Ectodermal cell (in vitro differentiated cells): ENCODE data around the gene VIL1. TPM values are rescaled to one million over a fixed set of nuclear protein-coding genes. Genes with fewer than 3 reads are reported as not detected.

Experiments
- H3K27ac ChIP-seq: 2 replicates; pipeline ENCODE4 v1.7.0; 2013; ENCODE audit warnings: mild to moderate bottlenecking, low read depth, low read length; ENCODE audit not compliant: insufficient read depth, poor library complexity, severe bottlenecking
- H3K27me3 ChIP-seq: 2 replicates; pipeline ENCODE4 v1.7.0; 2013; ENCODE audit warnings: mild to moderate bottlenecking, low read length; ENCODE audit not compliant: insufficient read depth, control insufficient read depth, poor library complexity, severe bottlenecking
- H3K36me3 ChIP-seq: one replicate; pipeline ENCODE4 v1.7.0; 2013; ENCODE audit warnings: low read length; ENCODE audit not compliant: control insufficient read depth, insufficient read depth
- H3K4me1 ChIP-seq: one replicate; pipeline ENCODE4 v1.7.0; 2013; ENCODE audit warnings: low read length; ENCODE audit not compliant: control insufficient read depth, insufficient read depth
- H3K4me3 ChIP-seq: 2 replicates; pipeline ENCODE4 v1.7.0; 2013; ENCODE audit warnings: low read depth, low read length, control low read depth; ENCODE audit not compliant: insufficient read depth
- H3K9me3 ChIP-seq: 2 replicates; pipeline ENCODE4 v1.7.0; 2013; ENCODE audit warnings: mild to moderate bottlenecking, low read length, moderate library complexity; ENCODE audit not compliant: control insufficient read depth
- WGBS, 2 experiments: methylation state at CpG; one replicate each; pipeline ENCODE4 v1.1.7; 2013; ENCODE audit warnings: missing lambda C conversion rate in 2 of 2; 5-methylcytosine and 5-hydroxymethylcytosine counted together
- polyA plus RNA-seq, 4 experiments: library from polyadenylated mRNA; stranded (reverse); fragments of 50-300 nt; gene quantifications; one replicate each; pipeline ENCODE4 v1.2.3, GENCODE V29; 2013

VIL1 gene
- polyA plus RNA-seq (2013, experiment 1 of 4), result 0.48 TPM
- 0.23 TPM for polyA plus RNA-seq (2013, experiment 2 of 4)
- polyA plus RNA-seq (2013, experiment 3 of 4), result 1.4 TPM
- polyA plus RNA-seq (2013, experiment 4 of 4), result 0.36 TPM

GRCh38 chr2:218418717-218419458 is at the start of gene VIL1:
TSS of gene VIL1 (plus strand) at chr2:218419123. CDS start at chr2:218423779, 4,656 bp downstream.
- Histone ChIP-seq H3K27me3 (no peaks in the 10 kb centered on the region), H3K9me3 (no peaks in the 10 kb centered on the region), H3K36me3 (no peaks in the 10 kb centered on the region), H3K4me1 (no peaks in the 10 kb centered on the region), H3K27ac (no peak within 1 kb of the TSS), H3K4me3 (no peak within 1 kb of the TSS)
- 74 to 76% methylated on average over 9 of the region's 9 CpGs for WGBS, 2 experiments

- Histone ChIP-seq H3K36me3 (no peaks in the 10 kb centered on the region), H3K4me3 (no peak overlapping the region), H3K27me3 (peaks cover 4% of the 10 kb centered on the region), H3K4me1 (no peaks in the 10 kb centered on the region), H3K9me3 (no peaks in the 10 kb centered on the region), H3K27ac (no peak overlapping the region)
- WGBS, 2 experiments, result 66 to 90% methylated on average over 2 of the region's 2 CpGs
Measured at GRCh38 chr2:218369330-218369729, 49.6 kb upstream of the VIL1 start.

DNA sequence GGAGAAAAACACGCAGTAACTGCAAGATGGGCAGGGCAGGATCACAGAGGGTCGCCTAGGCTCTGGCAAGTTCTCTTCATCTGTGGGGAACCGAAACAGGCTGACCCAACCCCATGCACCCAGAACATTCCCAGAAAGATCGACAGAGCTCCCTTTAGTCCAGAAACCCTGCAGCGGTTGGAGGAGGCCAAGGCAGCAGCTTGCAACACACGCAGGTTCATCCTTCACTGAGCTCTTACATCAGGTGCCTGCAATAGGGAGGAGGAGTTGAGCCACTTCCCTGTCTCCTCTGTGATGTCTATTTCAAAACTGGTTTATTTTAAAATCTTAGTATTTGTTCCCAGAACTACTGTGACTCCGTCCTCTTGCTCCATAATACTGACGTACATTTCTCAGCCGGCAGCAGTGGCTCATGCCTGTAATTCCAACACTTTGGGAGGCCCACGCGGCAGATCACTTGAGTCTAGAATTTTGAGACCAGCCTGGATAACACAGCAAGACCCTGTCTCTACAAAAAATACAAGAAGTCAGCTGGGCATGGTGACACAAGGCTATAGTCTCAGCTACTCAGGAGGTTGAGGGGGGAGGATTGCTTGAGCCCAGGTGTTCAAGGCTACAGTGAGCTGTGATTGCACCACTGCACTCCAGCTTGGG is 48.4 kb upstream of the VIL1 start:
- Histone ChIP-seq H3K9me3 (no peaks in the 10 kb centered on the region), H3K4me1 (no peaks in the 10 kb centered on the region), H3K27me3 (peaks cover 4% of the 10 kb centered on the region), H3K36me3 (no peaks in the 10 kb centered on the region), H3K4me3 (no peak overlapping the region), H3K27ac (no peak overlapping the region)
- WGBS, 2 experiments, result 90% methylated on average over 11 of the region's 11 CpGs

- Histone ChIP-seq H3K4me3 (no peak overlapping the region), H3K9me3 (no peaks in the 10 kb centered on the region), H3K27me3 (peaks cover 1% of the 10 kb centered on the region), H3K36me3 (no peaks in the 10 kb centered on the region), H3K27ac (no peak overlapping the region), H3K4me1 (no peaks in the 10 kb centered on the region)
Measured at GRCh38 chr2:218371983-218372350, 47.0 kb upstream of the VIL1 start.

GRCh38 chr2:218374795-218375194 is 44.1 kb upstream of the VIL1 start:
- WGBS, 2 experiments, result 92 to 93% methylated on average over 4 of the region's 4 CpGs
- no peaks in the 10 kb centered on the region for H3K9me3 ChIP-seq
- H3K27ac ChIP-seq, result no peak overlapping the region
- no peak overlapping the region for H3K4me3 ChIP-seq
- no peaks in the 10 kb centered on the region for H3K36me3 ChIP-seq
- H3K27me3 ChIP-seq, result no peaks in the 10 kb centered on the region
- H3K4me1 ChIP-seq, result no peaks in the 10 kb centered on the region

GRCh38 chr2:218375212-218375611 is 43.7 kb upstream of the VIL1 start:
- Histone ChIP-seq H3K4me1 (no peaks in the 10 kb centered on the region), H3K9me3 (no peaks in the 10 kb centered on the region), H3K36me3 (no peaks in the 10 kb centered on the region), H3K27ac (no peak overlapping the region), H3K4me3 (no peak overlapping the region), H3K27me3 (no peaks in the 10 kb centered on the region)
- 84 to 91% methylated on average over 2 of the region's 2 CpGs for WGBS, 2 experiments

DNA sequence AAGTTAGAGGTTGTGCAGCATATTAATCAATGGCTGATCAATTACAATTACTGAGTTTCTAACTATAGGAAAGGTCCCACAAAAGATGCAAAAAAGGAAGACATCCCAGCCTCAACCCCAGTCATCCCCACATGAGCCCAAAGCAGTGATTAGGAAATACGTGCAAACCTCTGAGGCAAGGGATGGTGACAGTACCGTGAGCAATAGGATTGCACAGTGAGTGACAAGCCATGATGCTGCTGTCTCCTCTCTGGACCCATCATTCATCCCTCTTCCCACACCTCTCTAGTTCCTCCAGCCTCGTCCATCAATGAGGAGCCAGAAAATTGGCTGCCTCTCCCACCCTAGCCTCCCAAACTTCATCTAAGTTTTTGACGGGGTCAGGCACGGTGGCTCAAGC is 40.9 kb upstream of the VIL1 start:
- H3K36me3 ChIP-seq, result no peaks in the 10 kb centered on the region
- no peak overlapping the region for H3K27ac ChIP-seq
- no peak overlapping the region for H3K4me3 ChIP-seq
- H3K27me3 ChIP-seq, result no peaks in the 10 kb centered on the region
- 83 to 87% methylated on average over 5 of the region's 5 CpGs for WGBS, 2 experiments
- no peaks in the 10 kb centered on the region for H3K9me3 ChIP-seq
- no peaks in the 10 kb centered on the region for H3K4me1 ChIP-seq

DNA sequence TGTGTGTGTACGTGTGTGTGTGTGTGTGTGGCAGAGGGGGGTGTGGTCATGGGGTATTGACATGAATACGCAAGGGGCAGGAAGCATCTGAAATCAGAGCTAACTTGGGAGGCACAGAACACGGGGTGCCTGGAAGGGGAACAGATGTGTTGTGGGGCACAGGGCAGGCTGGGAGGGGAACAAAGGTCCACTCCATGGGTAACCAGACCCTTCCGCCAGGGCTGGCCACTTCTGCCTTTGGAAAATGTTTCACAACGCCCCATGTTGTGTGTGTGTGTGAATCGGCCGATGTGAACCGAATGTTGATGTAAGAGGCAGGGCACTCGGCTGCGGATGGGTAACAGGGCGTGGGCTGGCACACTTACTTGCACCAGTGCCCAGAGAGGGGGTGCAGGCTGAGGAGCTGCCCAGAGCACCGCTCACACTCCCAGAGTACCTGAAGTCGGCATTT is 37.0 kb upstream of the VIL1 start, which contains the start of gene SLC11A1:
SLC11A1 (plus strand) TSS at position 358 of the 451 bp plus-strand sequence. CDS start 96 bp downstream, outside the sequence.
- no peak within 1 kb of the TSS for H3K4me3 ChIP-seq
- H3K9me3 ChIP-seq, result no peaks in the 10 kb centered on the region
- no peak within 1 kb of the TSS for H3K27ac ChIP-seq
- WGBS, 2 experiments, result 91 to 92% methylated on average over 13 of the region's 13 CpGs
- H3K36me3 ChIP-seq, result no peaks in the 10 kb centered on the region
- no peaks in the 10 kb centered on the region for H3K4me1 ChIP-seq
- H3K27me3 ChIP-seq, result peaks cover 2% of the 10 kb centered on the region

- no peaks in the 10 kb centered on the region for H3K4me1 ChIP-seq
- H3K27me3 ChIP-seq, result peaks cover 11% of the 10 kb centered on the region
- WGBS, 2 experiments, result 90 to 92% methylated on average over 6 of the region's 6 CpGs
- no peaks in the 10 kb centered on the region for H3K9me3 ChIP-seq
- no peaks in the 10 kb centered on the region for H3K36me3 ChIP-seq
- no peak overlapping the region for H3K27ac ChIP-seq
- H3K4me3 ChIP-seq, result no peak overlapping the region
Measured at GRCh38 chr2:218382785-218383184, 36.1 kb upstream of the VIL1 start.

GRCh38 chr2:218383892-218384519 is 34.9 kb upstream of the VIL1 start:
- no peaks in the 10 kb centered on the region for H3K9me3 ChIP-seq
- H3K27me3 ChIP-seq, result peaks cover 16% of the 10 kb centered on the region
- H3K27ac ChIP-seq, result no peak overlapping the region
- H3K4me3 ChIP-seq, result no peak overlapping the region
- WGBS, 2 experiments, result 89 to 93% methylated on average over 10 of the region's 10 CpGs
- no peaks in the 10 kb centered on the region for H3K4me1 ChIP-seq
- no peaks in the 10 kb centered on the region for H3K36me3 ChIP-seq
